ENCODE data around the gene TOR2A.
A peak's percentile ranks its signal among the peaks of the same experiment; 100 is the strongest.
"Not testable (repeated sequence)": the region's sequence is repeated elsewhere in the genome, so short reads cannot be mapped to it uniquely, and the experiment has no call there.

TOR2A gene

GRCh38 chr9:127734747-127735529, at the start of gene TOR2A:
TOR2A (minus strand) TSS chr9:127735294; CDS start chr9:127735270, 24 bp downstream.
- DNase-seq = peak; percentile 96

- DNase-seq = no peak
Observed at GRCh38 chr9:127783111-127784008, 48.3 kb upstream of the TOR2A start.

GRCh38 chr9:127781806-127782205, 46.7 kb upstream of the TOR2A start:
- no peak for DNase-seq

- DNase-seq = not testable (repeated sequence)
Observed at GRCh38 chr9:127780909-127781308, 45.8 kb upstream of the TOR2A start.

- no peak for DNase-seq
Observed at GRCh38 chr9:127780126-127780885, 45.2 kb upstream of the TOR2A start.

GRCh38 chr9:127779136-127779981, 44.3 kb upstream of the TOR2A start:
- DNase-seq = no peak

GRCh38 chr9:127778280-127779135, 43.4 kb upstream of the TOR2A start, which contains the start of gene SH2D3C:
SH2D3C (minus strand) TSS chr9:127778666; CDS start chr9:127778627, 39 bp downstream.
- no peak for DNase-seq

GRCh38 chr9:127777368-127777980, 42.4 kb upstream of the TOR2A start:
- no peak for DNase-seq

- DNase-seq = no peak
Observed at GRCh38 chr9:127776924-127777289, 41.8 kb upstream of the TOR2A start.

- DNase-seq = no peak
Observed at GRCh38 chr9:127776195-127776923, 41.3 kb upstream of the TOR2A start.

GRCh38 chr9:127773981-127774380, 38.9 kb upstream of the TOR2A start:
- DNase-seq = no peak

- DNase-seq = no peak
Observed at GRCh38 chr9:127773272-127773671, 38.2 kb upstream of the TOR2A start.

- DNase-seq = no peak
Observed at GRCh38 chr9:127772603-127773002, 37.5 kb upstream of the TOR2A start.

GRCh38 chr9:127771570-127772189, 36.6 kb upstream of the TOR2A start:
- DNase-seq = no peak

- DNase-seq = peak; percentile 98
Observed at GRCh38 chr9:127770905-127771569, 35.9 kb upstream of the TOR2A start.

- DNase-seq = no peak
Observed at GRCh38 chr9:127770583-127770904, 35.5 kb upstream of the TOR2A start.

- DNase-seq = no peak
Observed at GRCh38 chr9:127769929-127770582, 35.0 kb upstream of the TOR2A start.

GRCh38 chr9:127769101-127769500, 34.0 kb upstream of the TOR2A start:
- DNase-seq = no peak
